ENCODE data around the gene SYT13. TPM values are rescaled to one million over a fixed set of nuclear protein-coding genes. Genes with fewer than 3 reads are reported as not detected.

Gene SYT13
- total and polyA plus RNA-seq, 11 donors = 0.61 to 7.5 (median 3.2) TPM

DNA sequence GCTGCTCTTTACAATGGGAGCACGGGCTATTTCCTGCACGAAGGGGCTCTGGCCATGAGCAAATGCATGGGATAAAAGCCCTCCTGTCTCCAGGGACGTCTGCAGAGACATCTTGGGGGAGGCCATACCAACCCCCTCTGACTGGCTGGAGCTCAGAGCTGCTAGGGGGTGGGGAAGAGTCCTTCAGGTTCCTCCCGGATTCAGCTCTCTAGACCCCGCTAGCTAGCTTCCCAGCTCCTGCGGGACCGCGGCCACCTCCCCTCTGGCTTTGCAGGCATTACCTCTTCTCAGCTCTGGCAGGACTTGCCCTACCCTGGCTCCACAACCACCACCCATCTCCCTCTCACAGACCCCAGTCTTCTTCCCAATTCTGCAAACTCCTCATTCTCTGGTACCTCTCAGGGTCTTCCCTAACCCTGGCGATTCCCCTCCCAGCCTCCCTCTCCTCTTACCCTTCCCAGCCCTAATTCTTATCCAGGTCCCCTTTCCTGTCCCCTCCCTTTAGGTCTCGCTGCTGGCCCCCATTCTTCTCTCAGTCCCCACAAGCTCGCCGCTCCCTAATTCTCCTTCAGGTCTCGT is 802 bp downstream of the SYT13 start:
- intact Hi-C loops (cut with DNase I) = loop anchor here in 1 of 10 donors (5.0 kb wide), 1 partner anchor 353 kb away; no protein-coding TSS in a partner anchor
- WGBS, 4 donors = 16 to 26% (median 18%) methylated on average over 12 to 13 of the region's 13 CpGs
- Histone ChIP-seq H3K27me3 (peaks cover 15 to 76% (median 38%) of the 10 kb centered on the region in 9 donors), H3K4me1 (peaks cover 0 to 9% (median 0%) of the 10 kb centered on the region in 12 donors), H3K4me3 (no peak overlapping the region), H3K27ac (no peak overlapping the region), H3K9me3 (peaks cover 0 to 8% (median 0%) of the 10 kb centered on the region in 12 donors), H3K36me3 (no peaks in the 10 kb centered on the region)
- TF ChIP-seq CTCF (IDR thresholded peaks at IDR 0.05) (no peak), POLR2A (IDR thresholded peaks at IDR 0.05) (no peak)
- ATAC-seq = no peak
- no peak for DNase-seq

- Histone ChIP-seq H3K9me3 (peaks cover 0 to 7% (median 0%) of the 10 kb centered on the region in 12 donors), H3K4me1 (peaks cover 0 to 9% (median 0%) of the 10 kb centered on the region in 12 donors), H3K27ac (no peak overlapping the region), H3K27me3 (peaks cover 11 to 50% (median 31%) of the 10 kb centered on the region in 9 donors), H3K36me3 (no peaks in the 10 kb centered on the region), H3K4me3 (no peak overlapping the region)
- TF ChIP-seq CTCF (IDR thresholded peaks at IDR 0.05) (no peak), POLR2A (IDR thresholded peaks at IDR 0.05) (no peak)
- DNase-seq = no peak
- no peak for ATAC-seq
- intact Hi-C loops (cut with DNase I) = no loop called here
- WGBS, 4 donors = 88 to 95% (median 89%) methylated on average over 6 of the region's 6 CpGs
Observed at GRCh38 chr11:45282081-45282480, 4.1 kb downstream of the SYT13 start.

- peaks cover 0 to 6% (median 0%) of the 10 kb centered on the region in 12 donors for H3K9me3 ChIP-seq
- 60 to 71% (median 66%) methylated on average over 3 of the region's 3 CpGs for WGBS, 4 donors
- H3K36me3 ChIP-seq = no peaks in the 10 kb centered on the region
- DNase-seq = no peak
- peaks cover 0 to 40% (median 18%) of the 10 kb centered on the region in 9 donors for H3K27me3 ChIP-seq
- TF ChIP-seq CTCF (IDR thresholded peaks at IDR 0.05) (no peak), POLR2A (IDR thresholded peaks at IDR 0.05) (no peak)
- H3K4me3 ChIP-seq = no peak overlapping the region
- intact Hi-C loops (cut with DNase I) = no loop called here
- ATAC-seq = no peak
- no peak overlapping the region for H3K27ac ChIP-seq
- H3K4me1 ChIP-seq = no peaks in the 10 kb centered on the region
Observed at GRCh38 chr11:45280449-45280848, 5.7 kb downstream of the SYT13 start.

GRCh38 chr11:45279645-45280044 is 6.5 kb downstream of the SYT13 start:
- DNase-seq = no peak
- H3K27ac ChIP-seq = no peak overlapping the region
- H3K27me3 ChIP-seq = peaks cover 0 to 32% (median 12%) of the 10 kb centered on the region in 9 donors
- intact Hi-C loops (cut with DNase I) = no loop called here
- peaks cover 0 to 6% (median 0%) of the 10 kb centered on the region in 12 donors for H3K9me3 ChIP-seq
- no peak for ATAC-seq
- no peaks in the 10 kb centered on the region for H3K36me3 ChIP-seq
- WGBS, 4 donors = 96 to 100% (median 97%) methylated on average over 2 of the region's 2 CpGs
- H3K4me3 ChIP-seq = no peak overlapping the region
- TF ChIP-seq CTCF (IDR thresholded peaks at IDR 0.05) = no peak
- TF ChIP-seq POLR2A (IDR thresholded peaks at IDR 0.05) = no peak
- H3K4me1 ChIP-seq = no peaks in the 10 kb centered on the region
